ENCODE results near the gene TMEM44.
"Not testable (repeated sequence)": the region's sequence is repeated elsewhere in the genome, so short reads cannot be mapped to it uniquely, and the experiment has no call there.

Gene TMEM44

DNA sequence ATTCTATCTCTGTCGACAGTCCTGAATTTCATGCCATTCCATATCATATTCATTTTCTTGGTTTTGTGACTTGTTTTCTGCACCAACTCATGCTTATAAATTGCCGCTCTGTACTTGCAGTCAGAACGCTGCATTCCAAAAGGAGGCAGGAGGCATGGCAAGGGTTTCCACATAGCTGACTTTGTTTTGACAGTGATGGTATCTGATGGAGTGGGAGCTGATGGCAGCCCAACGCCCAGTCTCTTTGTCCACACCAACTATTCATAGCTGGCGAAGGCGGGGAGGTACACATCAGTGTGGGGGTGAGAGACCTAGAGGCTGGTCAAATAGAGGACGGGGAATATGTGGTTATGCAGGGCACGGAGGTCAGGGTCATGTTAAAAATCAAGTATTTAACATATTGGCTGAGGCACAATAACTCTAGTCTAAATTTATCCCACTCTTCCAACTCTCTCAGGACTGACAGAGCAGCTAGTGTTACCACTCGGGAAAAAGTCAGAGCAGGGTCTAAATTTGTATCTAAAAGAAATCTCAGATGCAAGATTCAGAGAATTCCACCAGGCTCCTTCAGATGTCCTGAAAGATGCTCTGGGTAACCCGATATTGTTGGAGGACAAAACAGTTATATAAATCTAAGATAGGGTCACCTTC lies 78.6 kb downstream of the TMEM44 start:
- no peak for DNase-seq (ENCODE audit: low spot score)

GRCh38 chr3:194552327-194552949 lies 80.8 kb downstream of the TMEM44 start:
- no peak for DNase-seq (ENCODE audit: low spot score)

- no peak for DNase-seq (ENCODE audit: low spot score)
Measured at GRCh38 chr3:194549853-194550252, 83.4 kb downstream of the TMEM44 start.

- no peak for DNase-seq (ENCODE audit: low spot score)
Measured at GRCh38 chr3:194548346-194549321, 84.6 kb downstream of the TMEM44 start.

DNA sequence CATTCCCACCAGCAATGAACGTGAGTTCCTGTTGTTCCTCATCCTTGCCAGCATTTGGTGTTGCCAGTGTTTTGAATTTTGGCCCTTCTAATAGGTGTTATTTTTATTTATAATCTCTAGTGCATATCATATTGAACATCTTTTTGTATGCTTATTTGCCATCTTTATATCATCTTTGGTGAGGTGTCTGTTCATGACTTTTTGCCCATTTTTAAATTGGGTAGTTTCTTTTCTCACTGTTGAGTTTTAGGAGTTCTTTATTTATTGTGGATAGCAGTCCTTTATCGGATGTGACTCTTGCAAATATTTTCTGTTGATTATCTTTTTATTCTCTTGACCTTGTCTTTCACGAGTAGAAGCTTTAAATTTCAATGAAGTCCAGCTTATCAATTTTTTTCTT lies 86.2 kb downstream of the TMEM44 start:
- no peak for DNase-seq (ENCODE audit: low spot score)

GRCh38 chr3:194545538-194545937 lies 87.7 kb downstream of the TMEM44 start:
- not testable (repeated sequence) for DNase-seq (ENCODE audit: low spot score)

DNA sequence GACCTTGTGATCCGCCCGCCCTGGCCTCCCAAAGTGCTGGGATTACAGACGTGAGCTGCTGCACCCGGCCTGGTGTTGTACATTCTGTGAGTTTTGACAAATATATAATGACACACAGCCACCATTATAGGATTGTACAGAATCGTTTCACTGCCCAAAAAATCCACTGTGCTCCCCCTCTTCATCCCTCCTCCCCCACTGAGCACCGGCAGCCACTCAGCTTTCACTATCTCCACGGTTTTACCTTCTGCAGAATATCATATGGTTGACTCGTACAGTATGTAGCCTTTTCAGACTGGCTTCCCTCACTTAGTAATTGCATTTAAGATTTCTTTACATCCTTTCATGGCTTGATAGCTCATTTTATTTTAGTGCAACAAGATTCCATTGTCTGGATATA lies 89.7 kb downstream of the TMEM44 start:
- DNase-seq (ENCODE audit: low spot score): no peak

GRCh38 chr3:194541483-194541882 lies 91.7 kb downstream of the TMEM44 start:
- no peak for DNase-seq (ENCODE audit: low spot score)

GRCh38 chr3:194540274-194540905 lies 92.8 kb downstream of the TMEM44 start:
- peak; percentile 46 for DNase-seq (ENCODE audit: low spot score)

DNA sequence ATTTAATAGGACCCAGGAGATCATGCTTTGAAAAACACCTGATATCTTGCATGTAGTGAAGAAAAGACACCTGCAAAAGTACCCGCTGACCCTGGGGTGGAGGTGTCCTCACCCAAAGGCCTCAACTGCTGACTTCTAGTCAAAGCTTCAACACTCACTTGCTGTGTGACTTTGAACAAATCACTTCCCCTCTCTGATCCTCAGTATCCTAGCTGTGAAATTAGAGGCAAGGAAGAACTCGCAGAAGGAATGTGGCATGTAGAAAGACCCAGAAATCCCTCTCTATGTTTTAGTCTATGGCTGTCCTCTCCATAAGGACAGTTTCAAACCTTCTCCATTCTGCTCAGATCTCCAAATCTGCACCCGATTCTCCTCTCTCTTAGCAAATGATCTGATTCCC lies 93.7 kb downstream of the TMEM44 start:
- no peak for DNase-seq (ENCODE audit: low spot score)

- DNase-seq (ENCODE audit: low spot score): peak; percentile 40
Measured at GRCh38 chr3:194537732-194538247, 95.4 kb downstream of the TMEM44 start.
